Coronary artery (tissue), 2 donors: ENCODE results near the gene MFSD12.
"Not testable (repeated sequence)": the region's sequence is repeated elsewhere in the genome, so short reads cannot be mapped to it uniquely, and the experiment has no call there.

Experiments used
- DNase-seq: peaks from one replicate; pipeline ENCODE4 v3.0.0-alpha.2; 2017; ENCODE audit warnings: low spot score
- H3K27ac ChIP-seq, 2 donors: fragments of 200-600 bp; sonication (generic); one replicate each; pipeline ENCODE4 v1.5.1; 2016 to 2019
- H3K4me3 ChIP-seq: fragments of 200-600 bp; sonication (generic); 2 replicates; pipeline ENCODE4 v1.5.1; 2016; ENCODE audit warnings: mild to moderate bottlenecking, moderate library complexity
- TF ChIP-seq, protein P1 (sequence below): fragments of 200-600 bp; sonication (generic); IDR thresholded peaks from one replicate; pipeline ENCODE4 v1.5.1; 2019; ENCODE audit warnings: antibody characterized with exemption

The MFSD12 gene

DNA sequence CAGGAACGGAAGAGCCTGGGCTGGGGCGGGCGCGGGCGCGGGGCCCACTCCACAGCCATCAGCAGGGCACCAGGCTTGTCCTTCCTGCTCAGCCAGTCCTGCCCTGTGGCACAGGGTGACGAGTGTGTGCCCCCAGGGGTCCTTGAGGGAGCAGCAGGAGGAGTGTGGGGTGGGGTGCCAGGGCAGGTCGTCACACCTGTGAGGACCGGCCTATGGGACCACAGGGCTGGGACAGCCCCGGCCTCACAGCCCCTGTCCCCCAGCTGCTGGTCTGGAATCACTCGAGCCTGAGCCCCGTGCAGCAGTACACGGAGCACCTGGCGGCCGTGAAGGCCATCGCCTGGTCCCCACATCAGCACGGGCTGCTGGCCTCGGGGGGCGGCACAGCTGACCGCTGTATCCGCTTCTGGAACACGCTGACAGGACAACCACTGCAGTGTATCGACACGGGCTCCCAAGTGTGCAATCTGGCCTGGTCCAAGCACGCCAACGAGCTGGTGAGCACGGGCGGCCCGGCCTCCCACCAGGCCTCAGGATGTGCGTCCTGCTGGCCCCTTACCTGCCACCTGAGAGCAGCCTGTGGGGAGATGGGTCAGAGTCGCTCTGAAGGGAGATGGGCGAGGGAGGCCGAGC, 25.1 kb downstream of the MFSD12 start:
- TF ChIP-seq, protein P1, sequence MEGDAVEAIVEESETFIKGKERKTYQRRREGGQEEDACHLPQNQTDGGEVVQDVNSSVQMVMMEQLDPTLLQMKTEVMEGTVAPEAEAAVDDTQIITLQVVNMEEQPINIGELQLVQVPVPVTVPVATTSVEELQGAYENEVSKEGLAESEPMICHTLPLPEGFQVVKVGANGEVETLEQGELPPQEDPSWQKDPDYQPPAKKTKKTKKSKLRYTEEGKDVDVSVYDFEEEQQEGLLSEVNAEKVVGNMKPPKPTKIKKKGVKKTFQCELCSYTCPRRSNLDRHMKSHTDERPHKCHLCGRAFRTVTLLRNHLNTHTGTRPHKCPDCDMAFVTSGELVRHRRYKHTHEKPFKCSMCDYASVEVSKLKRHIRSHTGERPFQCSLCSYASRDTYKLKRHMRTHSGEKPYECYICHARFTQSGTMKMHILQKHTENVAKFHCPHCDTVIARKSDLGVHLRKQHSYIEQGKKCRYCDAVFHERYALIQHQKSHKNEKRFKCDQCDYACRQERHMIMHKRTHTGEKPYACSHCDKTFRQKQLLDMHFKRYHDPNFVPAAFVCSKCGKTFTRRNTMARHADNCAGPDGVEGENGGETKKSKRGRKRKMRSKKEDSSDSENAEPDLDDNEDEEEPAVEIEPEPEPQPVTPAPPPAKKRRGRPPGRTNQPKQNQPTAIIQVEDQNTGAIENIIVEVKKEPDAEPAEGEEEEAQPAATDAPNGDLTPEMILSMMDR: no peak
- Histone ChIP-seq H3K27ac (no peak overlapping the region), H3K4me3 (no peak overlapping the region)
- DNase-seq: no peak

DNA sequence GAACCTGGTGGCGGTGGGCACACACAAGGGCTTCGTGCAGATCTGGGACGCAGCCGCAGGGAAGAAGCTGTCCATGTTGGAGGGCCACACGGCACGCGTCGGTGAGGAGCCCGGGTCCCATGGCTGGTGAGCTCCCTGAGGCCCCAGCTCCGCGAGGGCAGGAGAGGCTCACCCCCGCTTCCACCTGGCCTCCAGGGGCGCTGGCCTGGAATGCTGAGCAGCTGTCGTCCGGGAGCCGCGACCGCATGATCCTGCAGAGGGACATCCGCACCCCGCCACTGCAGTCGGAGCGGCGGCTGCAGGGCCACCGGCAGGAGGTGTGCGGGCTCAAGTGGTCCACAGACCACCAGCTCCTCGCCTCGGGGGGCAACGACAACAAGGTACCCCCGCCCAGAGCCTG, 25.7 kb downstream of the MFSD12 start:
- H3K27ac ChIP-seq: no peak overlapping the region
- TF ChIP-seq, protein P1: no peak

DNA sequence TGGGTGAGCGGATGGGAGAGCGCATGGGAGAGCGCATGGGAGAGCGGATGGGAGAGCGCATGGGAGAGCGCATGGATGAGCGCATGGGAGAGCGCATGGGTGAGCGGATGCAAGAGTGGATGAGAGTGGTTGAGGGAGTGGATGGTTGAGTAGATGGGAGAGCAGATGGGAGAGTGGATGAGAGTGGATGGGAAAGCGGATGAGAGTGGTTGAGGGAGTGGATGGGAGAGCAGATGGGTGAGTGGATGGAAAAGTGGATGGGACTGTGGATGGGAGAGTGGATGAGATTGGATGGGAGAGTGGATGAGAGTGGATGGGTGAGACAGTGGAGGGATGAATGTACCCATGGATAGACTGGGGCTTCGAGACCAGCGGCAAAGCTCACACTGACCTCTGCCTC, 27.0 kb downstream of the MFSD12 start:
- no peak for DNase-seq
- Histone ChIP-seq H3K4me3 (no peak overlapping the region), H3K27ac (no peak overlapping the region)
- TF ChIP-seq, protein P1: no peak

More for the DNA sequence above, 25.7 kb downstream of the MFSD12 start:
- no peak overlapping the region for H3K4me3 ChIP-seq
- DNase-seq: no peak

DNA sequence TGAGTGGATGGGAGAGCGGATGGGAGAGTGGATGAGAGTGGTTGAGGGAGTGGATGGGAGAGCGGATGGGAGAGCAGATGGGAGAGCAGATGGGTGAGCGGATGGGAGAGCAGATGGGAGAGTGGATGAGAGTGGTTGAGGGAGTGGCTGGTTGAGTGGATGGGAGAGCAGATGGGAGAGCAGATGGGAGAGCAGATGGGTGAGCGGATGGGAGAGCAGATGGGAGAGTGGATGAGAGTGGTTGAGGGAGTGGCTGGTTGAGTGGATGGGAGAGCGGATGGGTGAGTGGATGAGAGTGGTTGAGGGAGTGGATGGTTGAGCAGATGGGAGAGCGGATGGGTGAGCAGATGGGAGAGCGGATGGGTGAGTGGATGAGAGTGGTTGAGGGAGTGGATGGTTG, 28.1 kb downstream of the MFSD12 start:
- H3K4me3 ChIP-seq, H3K27ac ChIP-seq, DNase-seq: not testable (repeated sequence)

DNA sequence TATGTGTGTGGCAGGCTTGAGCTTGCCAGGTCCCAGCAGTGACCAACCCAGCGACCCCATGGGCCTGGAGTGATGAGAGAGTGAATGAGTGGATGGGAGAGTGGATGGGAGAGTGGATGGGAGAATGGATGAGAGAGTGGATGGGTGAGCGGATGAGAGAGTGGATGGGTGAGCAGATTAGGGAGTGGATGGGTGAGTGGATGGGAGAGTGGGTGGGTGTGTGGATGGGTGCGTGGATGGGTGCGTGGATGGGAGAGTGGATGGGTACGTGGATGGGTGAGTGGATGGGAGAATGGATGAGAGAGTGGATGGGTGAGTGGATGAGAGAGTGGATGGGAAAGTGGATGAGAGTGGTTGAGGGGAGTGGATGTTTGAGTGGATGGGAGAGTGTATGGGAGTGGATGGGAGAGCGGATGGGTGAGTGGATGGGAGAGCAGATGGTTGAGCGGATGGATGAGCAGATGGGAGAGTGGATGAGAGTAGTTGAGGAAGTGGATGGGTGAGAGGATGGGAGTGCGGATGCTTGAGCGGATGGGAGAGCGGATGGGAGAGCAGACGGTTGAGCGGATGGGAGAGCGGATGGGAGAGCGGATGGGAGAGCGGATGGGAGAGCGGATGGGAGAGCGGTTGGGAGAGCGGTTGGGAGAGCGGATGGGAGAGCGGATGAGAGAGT, 28.7 kb downstream of the MFSD12 start:
- TF ChIP-seq, protein P1: no peak

DNA sequence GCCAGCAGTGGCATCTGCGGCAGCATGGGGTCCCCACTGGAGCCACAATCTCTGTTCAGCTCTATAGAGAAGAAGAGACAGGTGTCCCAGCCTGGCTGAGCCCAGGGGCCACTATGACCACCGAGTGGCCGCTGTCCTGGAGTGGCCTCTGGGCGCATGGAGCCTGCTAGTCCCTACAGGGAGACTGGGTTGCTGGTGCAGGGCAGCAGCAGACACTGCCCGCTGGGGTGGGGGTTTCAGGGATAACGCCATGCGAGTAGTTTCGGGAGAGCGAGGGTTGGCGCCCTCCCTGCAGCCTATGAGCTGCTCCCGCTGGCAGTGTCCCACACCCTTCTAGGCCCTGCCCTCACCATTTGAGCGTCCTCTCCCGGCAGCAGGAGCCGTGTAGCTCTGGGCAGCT, 29.3 kb downstream of the MFSD12 start:
- TF ChIP-seq, protein P1: no peak
- Histone ChIP-seq H3K4me3 (no peak overlapping the region), H3K27ac (no peak overlapping the region)
- DNase-seq: no peak

More for the DNA sequence above, 28.7 kb downstream of the MFSD12 start:
- no peak for DNase-seq
- Histone ChIP-seq H3K27ac (no peak overlapping the region), H3K4me3 (no peak overlapping the region)

DNA sequence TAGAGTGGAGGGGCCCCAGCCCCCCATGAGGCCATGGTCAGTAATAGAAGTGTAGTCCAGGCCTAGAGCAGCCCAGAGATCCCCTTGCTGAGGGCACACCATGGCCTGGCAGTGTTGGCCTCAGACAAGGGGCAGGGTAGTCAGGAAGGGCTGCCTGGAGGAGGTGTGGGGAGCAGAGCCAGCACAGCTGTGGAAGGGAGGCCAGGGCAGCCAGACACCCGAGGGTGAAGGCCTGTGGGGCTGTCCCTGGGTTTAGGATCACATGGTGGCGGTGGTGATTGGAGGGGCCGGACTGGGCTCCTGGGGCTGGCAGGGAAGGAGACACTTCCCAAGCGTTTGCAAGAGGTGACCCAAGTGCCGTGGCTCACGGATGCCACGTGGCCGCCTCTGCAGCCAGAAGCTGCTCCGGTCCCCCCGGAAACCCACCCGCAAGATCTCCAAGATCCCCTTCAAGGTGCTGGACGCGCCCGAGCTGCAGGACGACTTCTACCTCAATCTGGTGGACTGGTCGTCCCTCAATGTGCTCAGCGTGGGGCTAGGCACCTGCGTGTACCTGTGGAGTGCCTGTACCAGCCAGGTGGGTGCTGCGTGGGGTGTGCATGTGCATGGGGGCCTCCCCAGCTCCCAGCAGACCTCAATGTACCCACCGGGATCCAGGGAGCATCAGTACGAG, 30.0 kb downstream of the MFSD12 start:
- TF ChIP-seq, protein P1: no peak
- Histone ChIP-seq H3K4me3 (no peak overlapping the region), H3K27ac (no peak overlapping the region)
- DNase-seq: no peak
